Measurements from ENCODE around the gene IKBKE.

Gene IKBKE

GRCh38 chr1:206457408-206458120 is 12.7 kb upstream of the IKBKE start:
- Histone ChIP-seq H4K20me1 (ENCODE audit: insufficient read depth, low read length, poor library complexity, severe bottlenecking) (no peaks in the 10 kb centered on the region), H3K79me2 (ENCODE audit: insufficient read depth, low read length) (no peaks in the 10 kb centered on the region), H3F3A (ENCODE audit: low read depth) (no peaks in the 10 kb centered on the region), H3K36me3 (ENCODE audit: insufficient read depth, low read length) (peaks cover 47% of the 10 kb centered on the region; the same call in 1 of the 2 replicates), H2AFZ (ENCODE audit: low read length) (no peak overlapping the region), H3K27me3 (ENCODE audit: insufficient read depth, low read length, poor library complexity, severe bottlenecking) (no peaks in the 10 kb centered on the region), H3K4me2 (ENCODE audit: low read depth, low read length, poor library complexity, severe bottlenecking) (no peak overlapping the region), H3K4me3 (ENCODE audit: low read length, poor library complexity, severe bottlenecking) (no peak overlapping the region), H3K9ac (ENCODE audit: low read depth, low read length, poor library complexity, severe bottlenecking) (no peak overlapping the region), H3K9me3 (ENCODE audit: insufficient read depth, low read depth, low read length) (no peaks in the 10 kb centered on the region), H3K9me2 (replicated peaks; ENCODE audit: low read depth, low read length) (no peaks in the 10 kb centered on the region), H3K4me1 (ENCODE audit: insufficient read depth, low read length, poor library complexity, severe bottlenecking) (peaks cover 11% of the 10 kb centered on the region)
- TF ChIP-seq CTCF (conservative IDR thresholded peaks at IDR 0.05; ENCODE audit: low read length) (no peak), EZH2phosphoT487 (IDR thresholded peaks at IDR 0.05; ENCODE audit: borderline replicate concordance) (no peak)

GRCh38 chr1:206459703-206460102 is 10.6 kb upstream of the IKBKE start:
- TF ChIP-seq EZH2phosphoT487 (IDR thresholded peaks at IDR 0.05; ENCODE audit: borderline replicate concordance) (no peak), CTCF (conservative IDR thresholded peaks at IDR 0.05; ENCODE audit: low read length) (no peak)
- no peak overlapping the region for H2AFZ ChIP-seq (ENCODE audit: low read length)
- peaks cover 11% of the 10 kb centered on the region for H3K4me1 ChIP-seq (ENCODE audit: insufficient read depth, low read length, poor library complexity, severe bottlenecking)
- H3F3A ChIP-seq (ENCODE audit: low read depth), result no peaks in the 10 kb centered on the region
- H3K27me3 ChIP-seq (ENCODE audit: insufficient read depth, low read length, poor library complexity, severe bottlenecking), result no peaks in the 10 kb centered on the region
- H3K4me3 ChIP-seq (ENCODE audit: low read length, poor library complexity, severe bottlenecking), result no peak overlapping the region
- no peak overlapping the region for H3K4me2 ChIP-seq (ENCODE audit: low read depth, low read length, poor library complexity, severe bottlenecking)
- H3K9me2 ChIP-seq (replicated peaks; ENCODE audit: low read depth, low read length), result no peaks in the 10 kb centered on the region
- no peak overlapping the region for H3K9ac ChIP-seq (ENCODE audit: low read depth, low read length, poor library complexity, severe bottlenecking)
- H4K20me1 ChIP-seq (ENCODE audit: insufficient read depth, low read length, poor library complexity, severe bottlenecking), result no peaks in the 10 kb centered on the region
- H3K36me3 ChIP-seq (ENCODE audit: insufficient read depth, low read length), result peaks cover 31% of the 10 kb centered on the region; the same call in 1 of the 2 replicates
- no peaks in the 10 kb centered on the region for H3K9me3 ChIP-seq (ENCODE audit: insufficient read depth, low read depth, low read length)
- H3K79me2 ChIP-seq (ENCODE audit: insufficient read depth, low read length), result no peaks in the 10 kb centered on the region

- Histone ChIP-seq H3K9me3 (ENCODE audit: insufficient read depth, low read depth, low read length) (no peaks in the 10 kb centered on the region), H3K79me2 (ENCODE audit: insufficient read depth, low read length) (no peaks in the 10 kb centered on the region), H3K36me3 (ENCODE audit: insufficient read depth, low read length) (peaks cover 24% of the 10 kb centered on the region; the same call in 1 of the 2 replicates), H3K4me1 (ENCODE audit: insufficient read depth, low read length, poor library complexity, severe bottlenecking) (peaks cover 13% of the 10 kb centered on the region), H3K4me3 (ENCODE audit: low read length, poor library complexity, severe bottlenecking) (no peak overlapping the region), H3F3A (ENCODE audit: low read depth) (no peaks in the 10 kb centered on the region), H3K4me2 (ENCODE audit: low read depth, low read length, poor library complexity, severe bottlenecking) (no peak overlapping the region), H4K20me1 (ENCODE audit: insufficient read depth, low read length, poor library complexity, severe bottlenecking) (no peaks in the 10 kb centered on the region), H2AFZ (ENCODE audit: low read length) (no peak overlapping the region), H3K9me2 (replicated peaks; ENCODE audit: low read depth, low read length) (no peaks in the 10 kb centered on the region), H3K27me3 (ENCODE audit: insufficient read depth, low read length, poor library complexity, severe bottlenecking) (no peaks in the 10 kb centered on the region), H3K9ac (ENCODE audit: low read depth, low read length, poor library complexity, severe bottlenecking) (no peak overlapping the region)
- TF ChIP-seq EZH2phosphoT487 (IDR thresholded peaks at IDR 0.05; ENCODE audit: borderline replicate concordance) (no peak), CTCF (conservative IDR thresholded peaks at IDR 0.05; ENCODE audit: low read length) (no peak)
Measured at GRCh38 chr1:206460836-206461426, 9.3 kb upstream of the IKBKE start.
